ENCODE measurements around the gene RAB44. TPM values are rescaled to one million over a fixed set of nuclear protein-coding genes. Genes with fewer than 3 reads are reported as not detected.

Gene RAB44
- total RNA-seq, 1 experiment from 2014 or later: 0.09 TPM

DNA sequence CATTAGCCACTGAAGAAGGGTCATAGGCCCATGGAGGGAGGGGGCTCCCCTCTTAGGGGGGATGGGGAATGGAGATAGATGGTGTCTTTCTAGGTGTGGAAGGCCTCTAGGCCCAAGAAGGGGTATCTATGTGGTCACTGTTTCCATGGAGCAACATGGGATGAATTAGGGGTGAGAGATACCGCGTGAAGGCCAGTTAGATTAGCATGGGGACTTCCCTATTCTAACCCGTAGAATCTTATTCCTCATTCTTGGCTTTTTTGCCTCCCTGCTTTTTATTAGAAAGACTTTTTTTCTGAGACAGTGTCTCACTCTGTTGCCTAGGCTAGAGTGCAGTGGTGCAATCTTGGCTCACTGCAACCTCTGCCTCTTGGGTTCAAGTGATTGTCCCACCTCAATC, 3.2 kb downstream of the RAB44 start:
- Mint-ChIP-seq H3K27ac (ENCODE audit: low read depth, unreplicated experiment) (no peak overlapping the region), H3K4me3 (ENCODE audit: unreplicated experiment) (no peak overlapping the region), H3K36me3 (ENCODE audit: insufficient read depth, unreplicated experiment) (no peaks in the 10 kb centered on the region), H3K4me1 (ENCODE audit: insufficient read depth, unreplicated experiment) (peaks cover 13% of the 10 kb centered on the region), H3K9me3 (ENCODE audit: unreplicated experiment) (peaks cover 10% of the 10 kb centered on the region), H3K27me3 (ENCODE audit: insufficient read depth, unreplicated experiment) (no peaks in the 10 kb centered on the region)
- ChIA-PET CTCF (interaction anchor here (0.7 kb wide), 1 partner anchor 937 kb away, joined by 3 read pairs; no protein-coding TSS in a partner anchor), POLR2A (interaction anchor here (0.7 kb wide), 1 partner anchor 18 kb away, joined by 4 read pairs; no protein-coding TSS in a partner anchor)
- DNase-seq (ENCODE audit: unreplicated experiment): no peak
- BruUV-seq (replicated peaks): no TSS peak
- intact Hi-C loops (cut with micrococcal nuclease): no loop called here
- TF ChIP-seq, protein P1, sequence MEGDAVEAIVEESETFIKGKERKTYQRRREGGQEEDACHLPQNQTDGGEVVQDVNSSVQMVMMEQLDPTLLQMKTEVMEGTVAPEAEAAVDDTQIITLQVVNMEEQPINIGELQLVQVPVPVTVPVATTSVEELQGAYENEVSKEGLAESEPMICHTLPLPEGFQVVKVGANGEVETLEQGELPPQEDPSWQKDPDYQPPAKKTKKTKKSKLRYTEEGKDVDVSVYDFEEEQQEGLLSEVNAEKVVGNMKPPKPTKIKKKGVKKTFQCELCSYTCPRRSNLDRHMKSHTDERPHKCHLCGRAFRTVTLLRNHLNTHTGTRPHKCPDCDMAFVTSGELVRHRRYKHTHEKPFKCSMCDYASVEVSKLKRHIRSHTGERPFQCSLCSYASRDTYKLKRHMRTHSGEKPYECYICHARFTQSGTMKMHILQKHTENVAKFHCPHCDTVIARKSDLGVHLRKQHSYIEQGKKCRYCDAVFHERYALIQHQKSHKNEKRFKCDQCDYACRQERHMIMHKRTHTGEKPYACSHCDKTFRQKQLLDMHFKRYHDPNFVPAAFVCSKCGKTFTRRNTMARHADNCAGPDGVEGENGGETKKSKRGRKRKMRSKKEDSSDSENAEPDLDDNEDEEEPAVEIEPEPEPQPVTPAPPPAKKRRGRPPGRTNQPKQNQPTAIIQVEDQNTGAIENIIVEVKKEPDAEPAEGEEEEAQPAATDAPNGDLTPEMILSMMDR (IDR thresholded peaks at IDR 0.05; ENCODE audit: unreplicated experiment): no peak

DNA sequence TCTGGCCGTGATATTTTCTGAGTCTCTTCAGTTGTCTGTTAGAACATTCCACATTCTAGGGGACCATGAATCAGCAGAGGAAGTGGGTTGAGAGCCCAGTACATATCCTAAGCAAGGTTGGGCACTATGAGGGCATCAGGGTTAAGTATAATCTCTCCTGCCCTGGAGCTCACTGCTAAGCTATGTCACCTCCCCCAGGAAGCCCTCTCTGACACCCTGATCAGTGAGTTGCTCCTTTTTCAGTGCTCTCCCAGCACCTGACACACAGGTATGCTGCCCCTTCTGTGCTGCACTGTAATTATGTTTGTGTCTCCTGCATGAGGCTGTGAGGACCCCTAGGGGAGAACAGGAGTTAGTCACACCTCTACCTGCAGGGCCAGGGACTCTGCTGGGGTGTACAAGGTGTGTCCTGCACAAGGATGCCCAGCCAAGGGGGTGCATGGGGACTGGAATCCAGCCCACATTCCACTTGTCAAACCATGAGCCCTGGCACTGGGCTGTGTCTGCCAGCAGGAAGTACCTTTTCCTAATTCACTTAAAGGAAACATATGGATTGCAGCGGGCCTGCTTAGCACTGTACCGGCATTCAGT, 3.9 kb downstream of the RAB44 start:
- no peak overlapping the region for H3K27ac Mint-ChIP-seq (ENCODE audit: low read depth, unreplicated experiment)
- TF ChIP-seq, protein P1 (IDR thresholded peaks at IDR 0.05; ENCODE audit: unreplicated experiment): peak; percentile 38
- peaks cover 7% of the 10 kb centered on the region for H3K9me3 Mint-ChIP-seq (ENCODE audit: unreplicated experiment)
- DNase-seq (ENCODE audit: unreplicated experiment): peak; percentile 66
- ChIA-PET CTCF (interaction anchor here (0.6 to 1.7 kb wide), 4 partner anchors 18 to 1740 kb away, joined by 3 to 5 read pairs (median 3); no protein-coding TSS in a partner anchor), POLR2A (interaction anchor here (0.7 kb wide), 1 partner anchor 19 kb away, joined by 4 read pairs; no protein-coding TSS in a partner anchor)
- peaks cover 13% of the 10 kb centered on the region for H3K4me1 Mint-ChIP-seq (ENCODE audit: insufficient read depth, unreplicated experiment)
- no TSS peak for BruUV-seq (replicated peaks)
- H3K27me3 Mint-ChIP-seq (ENCODE audit: insufficient read depth, unreplicated experiment): no peaks in the 10 kb centered on the region
- intact Hi-C loops (cut with micrococcal nuclease): no loop called here
- H3K4me3 Mint-ChIP-seq (ENCODE audit: unreplicated experiment): no peak overlapping the region
- H3K36me3 Mint-ChIP-seq (ENCODE audit: insufficient read depth, unreplicated experiment): no peaks in the 10 kb centered on the region

DNA sequence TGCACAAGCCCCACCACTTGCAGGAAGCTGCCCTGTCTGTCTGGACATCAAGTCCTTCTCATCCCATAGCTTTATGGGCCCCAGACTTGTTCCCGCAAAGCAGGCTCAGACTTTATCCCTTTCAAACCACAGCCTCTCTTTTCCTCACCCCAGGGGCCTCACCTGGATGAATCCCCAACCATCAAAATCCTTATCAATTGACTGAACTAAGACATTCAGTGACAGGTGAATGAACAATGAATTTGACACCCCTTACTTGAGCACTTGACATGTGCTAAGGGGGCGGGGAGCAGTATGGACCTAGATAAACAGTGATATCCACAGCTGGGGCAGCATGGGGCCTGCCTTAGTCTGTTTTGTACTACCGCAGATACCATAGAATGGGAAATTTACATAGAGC, 5.0 kb downstream of the RAB44 start:
- no peaks in the 10 kb centered on the region for H3K9me3 Mint-ChIP-seq (ENCODE audit: unreplicated experiment)
- ChIA-PET POLR2A (interaction anchor here (1.2 kb wide), 1 partner anchor 10 kb away, joined by 3 read pairs; no protein-coding TSS in a partner anchor), CTCF (interaction anchor here (0.5 to 1.7 kb wide), 2 partner anchors 19 to 65 kb away, joined by 3 to 5 read pairs; no protein-coding TSS in a partner anchor)
- no TSS peak for BruUV-seq (replicated peaks)
- peaks cover 13% of the 10 kb centered on the region for H3K4me1 Mint-ChIP-seq (ENCODE audit: insufficient read depth, unreplicated experiment)
- H3K27ac Mint-ChIP-seq (ENCODE audit: low read depth, unreplicated experiment): no peak overlapping the region
- no peaks in the 10 kb centered on the region for H3K27me3 Mint-ChIP-seq (ENCODE audit: insufficient read depth, unreplicated experiment)
- TF ChIP-seq, protein P1 (IDR thresholded peaks at IDR 0.05; ENCODE audit: unreplicated experiment): no peak
- intact Hi-C loops (cut with micrococcal nuclease): no loop called here
- no peak overlapping the region for H3K4me3 Mint-ChIP-seq (ENCODE audit: unreplicated experiment)
- H3K36me3 Mint-ChIP-seq (ENCODE audit: insufficient read depth, unreplicated experiment): no peaks in the 10 kb centered on the region
- no peak for DNase-seq (ENCODE audit: unreplicated experiment)

DNA sequence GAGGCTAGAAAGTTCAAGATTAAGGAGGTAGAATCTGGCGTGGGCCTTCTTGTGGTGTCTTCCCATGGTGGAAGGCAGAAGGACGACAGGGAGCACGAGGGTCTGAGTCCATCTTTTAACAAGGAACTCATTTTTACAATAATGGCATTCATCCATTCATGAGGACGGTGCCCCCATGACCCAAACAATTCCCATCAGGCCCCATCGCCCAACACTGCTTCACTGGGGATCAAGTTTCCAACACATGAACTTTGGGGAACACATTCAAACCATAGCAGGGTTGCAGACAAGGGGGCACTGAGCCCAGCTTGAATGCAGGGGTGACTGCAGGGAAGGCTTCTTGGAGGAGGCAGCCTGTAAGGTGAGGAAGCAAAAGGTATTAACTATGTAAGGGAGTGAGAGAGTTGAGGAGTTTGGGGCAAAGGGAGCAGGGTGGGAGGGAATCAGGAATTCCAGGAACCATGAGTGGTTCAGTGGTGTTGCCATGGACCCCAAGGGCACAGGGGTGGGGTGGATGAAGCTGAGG, 5.5 kb downstream of the RAB44 start:
- no peaks in the 10 kb centered on the region for H3K36me3 Mint-ChIP-seq (ENCODE audit: insufficient read depth, unreplicated experiment)
- H3K27ac Mint-ChIP-seq (ENCODE audit: low read depth, unreplicated experiment): no peak overlapping the region
- H3K4me1 Mint-ChIP-seq (ENCODE audit: insufficient read depth, unreplicated experiment): peaks cover 13% of the 10 kb centered on the region
- no peaks in the 10 kb centered on the region for H3K9me3 Mint-ChIP-seq (ENCODE audit: unreplicated experiment)
- CTCF ChIA-PET: interaction anchor here (0.5 to 1.7 kb wide), 4 partner anchors 20 to 79 kb away, joined by 3 to 5 read pairs (median 3); no protein-coding TSS in a partner anchor
- H3K27me3 Mint-ChIP-seq (ENCODE audit: insufficient read depth, unreplicated experiment): no peaks in the 10 kb centered on the region
- no peak overlapping the region for H3K4me3 Mint-ChIP-seq (ENCODE audit: unreplicated experiment)
- POLR2A ChIA-PET: interaction anchor here (1.2 kb wide), 1 partner anchor 10 kb away, joined by 3 read pairs; no protein-coding TSS in a partner anchor
- no TSS peak for BruUV-seq (replicated peaks)
- intact Hi-C loops (cut with micrococcal nuclease): no loop called here
- DNase-seq (ENCODE audit: unreplicated experiment): no peak
- TF ChIP-seq, protein P1 (IDR thresholded peaks at IDR 0.05; ENCODE audit: unreplicated experiment): no peak

Data from MCF 10A (cell line).